SU-DHL-6 (cell line): ENCODE results near the gene MFSD2A.

ENCODE experiments used
- EZH2phosphoT487 ChIP-seq: fragments of 200-600 bp; sonication (generic), shearing (Covaris generic); conservative IDR thresholded peaks from 2 replicates; pipeline ENCODE4 v1.6.1; 2018; ENCODE audit warnings: mild to moderate bottlenecking, antibody characterized with exemption, low read length, moderate library complexity, mixed read lengths
- TF ChIP-seq, protein P1 (sequence below): fragments of 200-600 bp; sonication (generic); IDR thresholded peaks from one replicate; pipeline ENCODE4 v1.5.1; 2017; ENCODE audit warnings: antibody characterized with exemption, mild to moderate bottlenecking, low read length, moderate library complexity; ENCODE audit not compliant: insufficient read depth, poor library complexity, severe bottlenecking

- TF ChIP-seq, protein P1, sequence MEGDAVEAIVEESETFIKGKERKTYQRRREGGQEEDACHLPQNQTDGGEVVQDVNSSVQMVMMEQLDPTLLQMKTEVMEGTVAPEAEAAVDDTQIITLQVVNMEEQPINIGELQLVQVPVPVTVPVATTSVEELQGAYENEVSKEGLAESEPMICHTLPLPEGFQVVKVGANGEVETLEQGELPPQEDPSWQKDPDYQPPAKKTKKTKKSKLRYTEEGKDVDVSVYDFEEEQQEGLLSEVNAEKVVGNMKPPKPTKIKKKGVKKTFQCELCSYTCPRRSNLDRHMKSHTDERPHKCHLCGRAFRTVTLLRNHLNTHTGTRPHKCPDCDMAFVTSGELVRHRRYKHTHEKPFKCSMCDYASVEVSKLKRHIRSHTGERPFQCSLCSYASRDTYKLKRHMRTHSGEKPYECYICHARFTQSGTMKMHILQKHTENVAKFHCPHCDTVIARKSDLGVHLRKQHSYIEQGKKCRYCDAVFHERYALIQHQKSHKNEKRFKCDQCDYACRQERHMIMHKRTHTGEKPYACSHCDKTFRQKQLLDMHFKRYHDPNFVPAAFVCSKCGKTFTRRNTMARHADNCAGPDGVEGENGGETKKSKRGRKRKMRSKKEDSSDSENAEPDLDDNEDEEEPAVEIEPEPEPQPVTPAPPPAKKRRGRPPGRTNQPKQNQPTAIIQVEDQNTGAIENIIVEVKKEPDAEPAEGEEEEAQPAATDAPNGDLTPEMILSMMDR = no peak
- TF ChIP-seq EZH2phosphoT487 = no peak
Observed at GRCh38 chr1:39984951-39985350, 30.0 kb downstream of the MFSD2A start.
